ENCODE measurements around the gene CLEC1A. TPM values are rescaled to one million over a fixed set of nuclear protein-coding genes. Genes with fewer than 3 reads are reported as not detected.
"Not testable (repeated sequence)": the region's sequence is repeated elsewhere in the genome, so short reads cannot be mapped to it uniquely, and the experiment has no call there.

The CLEC1A gene
- total RNA-seq, 1 donor from 2014 or later = 2.5 TPM

GRCh38 chr12:10068644-10069043 is 30.1 kb downstream of the CLEC1A start:
- ATAC-seq (ENCODE audit: poor library complexity) (peak; percentile 65), DNase-seq (no peak)
- intact Hi-C loops (cut with DNase I) = no loop called here

GRCh38 chr12:10067942-10068341 is 30.8 kb downstream of the CLEC1A start:
- DNase-seq (no peak), ATAC-seq (ENCODE audit: poor library complexity) (peak; percentile 60)
- intact Hi-C loops (cut with DNase I) = no loop called here

- DNase-seq (no peak), ATAC-seq (ENCODE audit: poor library complexity) (no peak)
- intact Hi-C loops (cut with DNase I) = no loop called here
Measured at GRCh38 chr12:10067264-10067663, 31.5 kb downstream of the CLEC1A start.

GRCh38 chr12:10065241-10065640 is 33.5 kb downstream of the CLEC1A start:
- ATAC-seq (ENCODE audit: poor library complexity) = no peak
- DNase-seq = no peak
- intact Hi-C loops (cut with DNase I) = no loop called here

- intact Hi-C loops (cut with DNase I) = no loop called here
- ATAC-seq (ENCODE audit: poor library complexity) (no peak), DNase-seq (no peak)
Measured at GRCh38 chr12:10058387-10058786, 40.4 kb downstream of the CLEC1A start.

- ATAC-seq (ENCODE audit: poor library complexity) (no peak), DNase-seq (no peak)
- intact Hi-C loops (cut with DNase I) = no loop called here
Measured at GRCh38 chr12:10052193-10052913, 46.4 kb downstream of the CLEC1A start.

- intact Hi-C loops (cut with DNase I) = no loop called here
- ATAC-seq (ENCODE audit: poor library complexity) = no peak
- no peak for DNase-seq
Measured at GRCh38 chr12:10048526-10048925, 50.3 kb downstream of the CLEC1A start.

- DNase-seq (no peak), ATAC-seq (ENCODE audit: poor library complexity) (no peak)
- intact Hi-C loops (cut with DNase I) = no loop called here
Measured at GRCh38 chr12:10042167-10042566, 56.6 kb downstream of the CLEC1A start.

GRCh38 chr12:10033783-10034545 is 64.8 kb downstream of the CLEC1A start:
- DNase-seq (no peak), ATAC-seq (ENCODE audit: poor library complexity) (no peak)
- intact Hi-C loops (cut with DNase I) = loop anchor here (5.0 kb wide), 1 partner anchor 108 kb away; no protein-coding TSS in a partner anchor

- ATAC-seq (ENCODE audit: poor library complexity) (no peak), DNase-seq (no peak)
- intact Hi-C loops (cut with DNase I) = loop anchor here (5.0 kb wide), 1 partner anchor 111 kb away; no protein-coding TSS in a partner anchor
Measured at GRCh38 chr12:10031771-10032175, 67.0 kb downstream of the CLEC1A start.

- DNase-seq = no peak
- intact Hi-C loops (cut with DNase I) = loop anchor here (5.0 kb wide), 1 partner anchor 111 kb away; no protein-coding TSS in a partner anchor
- no peak for ATAC-seq (ENCODE audit: poor library complexity)
Measured at GRCh38 chr12:10031321-10031720, 67.5 kb downstream of the CLEC1A start.

GRCh38 chr12:10030446-10030845 is 68.3 kb downstream of the CLEC1A start, which contains the start of gene CLEC9A:
TSS of gene CLEC9A (plus strand) at chr12:10030682. CDS start at chr12:10052688, 22,006 bp downstream.
- ATAC-seq (ENCODE audit: poor library complexity) = no peak
- DNase-seq = no peak
- intact Hi-C loops (cut with DNase I) = loop anchor here (5.0 kb wide), 1 partner anchor 112 kb away; no protein-coding TSS in a partner anchor

GRCh38 chr12:10027721-10028120 is 71.1 kb downstream of the CLEC1A start:
- peak; percentile 38 for ATAC-seq (ENCODE audit: poor library complexity)
- intact Hi-C loops (cut with DNase I) = no loop called here
- DNase-seq = no peak

- intact Hi-C loops (cut with DNase I) = no loop called here
- ATAC-seq (ENCODE audit: poor library complexity) (no peak), DNase-seq (no peak)
Measured at GRCh38 chr12:10027311-10027710, 71.5 kb downstream of the CLEC1A start.

GRCh38 chr12:10026666-10027065 is 72.1 kb downstream of the CLEC1A start:
- intact Hi-C loops (cut with DNase I) = not testable (repeated sequence)

GRCh38 chr12:10025236-10025635 is 73.5 kb downstream of the CLEC1A start:
- ATAC-seq (ENCODE audit: poor library complexity) (no peak), DNase-seq (no peak)
- intact Hi-C loops (cut with DNase I) = no loop called here

More at GRCh38 chr12:10026666-10027065, 72.1 kb downstream of the CLEC1A start:
- ATAC-seq (ENCODE audit: poor library complexity); DNase-seq: not testable (repeated sequence)

- intact Hi-C loops (cut with DNase I) = no loop called here
- no peak for ATAC-seq (ENCODE audit: poor library complexity)
- DNase-seq = no peak
Measured at GRCh38 chr12:10021342-10021741, 77.4 kb downstream of the CLEC1A start.

Data from Right ventricle myocardium superior (tissue), 1 donor.